ENCODE results near the gene ARHGEF1. TPM values are rescaled to one million over a fixed set of nuclear protein-coding genes. Genes with fewer than 3 reads are reported as not detected.

Gene ARHGEF1
- total and polyA plus RNA-seq, 2 donors (not counting 1 experiment from before 2014, with no cell fraction given): 21.6 to 23.9 TPM

GRCh38 chr19:41947091-41947490, 64.1 kb downstream of the ARHGEF1 start:
- no peaks in the 10 kb centered on the region for H4K20me1 ChIP-seq (ENCODE audit: control insufficient read depth, extremely low read depth, insufficient read depth, low read length)
- no peak for TF ChIP-seq EZH2 (IDR thresholded peaks at IDR 0.05; ENCODE audit: low read length, missing control alignments)
- H3K27me3 ChIP-seq (ENCODE audit: control insufficient read depth, insufficient read depth, low read length): no peaks in the 10 kb centered on the region
- no peaks in the 10 kb centered on the region for H3K79me2 ChIP-seq (ENCODE audit: control insufficient read depth, insufficient read depth, low read length)
- no peaks in the 10 kb centered on the region for H3K4me1 ChIP-seq (ENCODE audit: control insufficient read depth, extremely low read depth, insufficient read depth, low read length)
- H3K9ac ChIP-seq (ENCODE audit: insufficient read depth, low read length): no peak overlapping the region
- H3K4me2 ChIP-seq (ENCODE audit: extremely low read depth, insufficient read depth, low read length): no peak overlapping the region
- DNase-seq (ENCODE audit: low read depth in 2 of 2): no peak
- H3K27ac ChIP-seq (ENCODE audit: insufficient read depth, low read length): no peak overlapping the region
- H3K9me3 ChIP-seq (ENCODE audit: control insufficient read depth, insufficient read depth, low read depth, low read length): no peaks in the 10 kb centered on the region
- no peaks in the 10 kb centered on the region for H3K36me3 ChIP-seq (ENCODE audit: control insufficient read depth, insufficient read depth, low read length)
- no peak overlapping the region for H2AFZ ChIP-seq (ENCODE audit: low read length)
- no peak overlapping the region for H3K4me3 ChIP-seq (replicated peaks in 1 of 4; ENCODE audit: control extremely low read depth in 1 of 4, insufficient read depth in 1 of 4, low read depth in 3 of 4, low read length in 4 of 4)

GRCh38 chr19:41951686-41952172, 68.7 kb downstream of the ARHGEF1 start:
- no peak overlapping the region for H3K27ac ChIP-seq (ENCODE audit: insufficient read depth, low read length)
- peak overlapping the region; percentile 80 for H3K4me2 ChIP-seq (ENCODE audit: extremely low read depth, insufficient read depth, low read length)
- no peaks in the 10 kb centered on the region for H3K79me2 ChIP-seq (ENCODE audit: control insufficient read depth, insufficient read depth, low read length)
- no peak for TF ChIP-seq EZH2 (IDR thresholded peaks at IDR 0.05; ENCODE audit: low read length, missing control alignments)
- peak; percentile 99 for TF ChIP-seq CTCF (conservative IDR thresholded peaks at IDR 0.05 in 1 of 2, IDR thresholded peaks at IDR 0.05 in 1 of 2; ENCODE audit: low read depth in 1 of 2, low read length in 2 of 2)
- H3K36me3 ChIP-seq (ENCODE audit: control insufficient read depth, insufficient read depth, low read length): peaks cover 4% of the 10 kb centered on the region
- H2AFZ ChIP-seq (ENCODE audit: low read length): peak overlapping the region; percentile 81
- no peaks in the 10 kb centered on the region for H3K4me1 ChIP-seq (ENCODE audit: control insufficient read depth, extremely low read depth, insufficient read depth, low read length)
- H3K9ac ChIP-seq (ENCODE audit: insufficient read depth, low read length): no peak overlapping the region
- H3K27me3 ChIP-seq (ENCODE audit: control insufficient read depth, insufficient read depth, low read length): no peaks in the 10 kb centered on the region
- no peaks in the 10 kb centered on the region for H4K20me1 ChIP-seq (ENCODE audit: control insufficient read depth, extremely low read depth, insufficient read depth, low read length)
- H3K4me3 ChIP-seq (replicated peaks in 1 of 4; ENCODE audit: control extremely low read depth in 1 of 4, insufficient read depth in 1 of 4, low read depth in 3 of 4, low read length in 4 of 4): no peak overlapping the region
- DNase-seq (ENCODE audit: low read depth in 2 of 2): peak; percentile 47 to 66
- H3K9me3 ChIP-seq (ENCODE audit: control insufficient read depth, insufficient read depth, low read depth, low read length): no peaks in the 10 kb centered on the region

- Histone ChIP-seq H3K9ac (ENCODE audit: insufficient read depth, low read length) (no peak overlapping the region), H3K27ac (ENCODE audit: insufficient read depth, low read length) (no peak overlapping the region), H3K36me3 (ENCODE audit: control insufficient read depth, insufficient read depth, low read length) (peaks cover 8% of the 10 kb centered on the region), H3K79me2 (ENCODE audit: control insufficient read depth, insufficient read depth, low read length) (peaks cover 2% of the 10 kb centered on the region), H3K4me1 (ENCODE audit: control insufficient read depth, extremely low read depth, insufficient read depth, low read length) (peaks cover 4% of the 10 kb centered on the region), H3K27me3 (ENCODE audit: control insufficient read depth, insufficient read depth, low read length) (no peaks in the 10 kb centered on the region), H2AFZ (ENCODE audit: low read length) (no peak overlapping the region), H3K4me3 (replicated peaks in 1 of 4; ENCODE audit: control extremely low read depth in 1 of 4, insufficient read depth in 1 of 4, low read depth in 3 of 4, low read length in 4 of 4) (no peak overlapping the region), H3K4me2 (ENCODE audit: extremely low read depth, insufficient read depth, low read length) (no peak overlapping the region), H4K20me1 (ENCODE audit: control insufficient read depth, extremely low read depth, insufficient read depth, low read length) (no peaks in the 10 kb centered on the region), H3K9me3 (ENCODE audit: control insufficient read depth, insufficient read depth, low read depth, low read length) (no peaks in the 10 kb centered on the region)
- no peak for DNase-seq (ENCODE audit: low read depth in 2 of 2)
- TF ChIP-seq EZH2 (IDR thresholded peaks at IDR 0.05; ENCODE audit: low read length, missing control alignments) (no peak), CTCF (conservative IDR thresholded peaks at IDR 0.05 in 1 of 2, IDR thresholded peaks at IDR 0.05 in 1 of 2; ENCODE audit: low read depth in 1 of 2, low read length in 2 of 2) (no peak)
Observed at GRCh38 chr19:41955521-41955920, 72.5 kb downstream of the ARHGEF1 start.
